AG04450 (cell line): ENCODE measurements around the gene CYTH3. TPM values are rescaled to one million over a fixed set of nuclear protein-coding genes. Genes with fewer than 3 reads are reported as not detected.

Experiments used
- CTCF ChIA-PET: fragments of 300-600, 350-600 bp; formaldehyde crosslinking; extraction: SDS; loops from one replicate; lab custom pipeline; 2022; ENCODE audit warnings: antibody characterized with exemption, inconsistent platforms; lab: Charles Lee
- POLR2A ChIA-PET: fragments of 350-600 bp; formaldehyde crosslinking; extraction: SDS; loops from one replicate; lab custom pipeline; 2021; ENCODE audit warnings: antibody characterized with exemption, inconsistent platforms; lab: Yijun Ruan, JAX
- DNase-seq: peaks from one replicate; pipeline ENCODE4 v3.0.0-alpha.2; 2011; ENCODE audit warnings: low read depth, low spot score
- H3K27ac ChIP-seq: one replicate; pipeline ENCODE4 v1.5.1; 2012; ENCODE audit warnings: low read depth, low read length, control low read depth
- H3K27me3 ChIP-seq: one replicate; pipeline ENCODE4 v1.6.0; 2012; ENCODE audit warnings: low read length; ENCODE audit not compliant: control insufficient read depth, insufficient read depth
- H3K4me3 ChIP-seq: 2 replicates; pipeline ENCODE4 v1.5.1; 2011; ENCODE audit warnings: mild to moderate bottlenecking, low read depth, low read length, control low read depth
- H3K9me3 ChIP-seq: 2 replicates; pipeline ENCODE4 v1.5.1; 2012; ENCODE audit warnings: low read length; ENCODE audit not compliant: control insufficient read depth, insufficient read depth
- polyA plus RNA-seq: library from polyadenylated mRNA; depleted of rRNA; stranded (reverse); fragments of >200 nt; gene quantifications from 2 replicates; pipeline ENCODE4 v1.2.3, GENCODE V29; 2011
- TF ChIP-seq, protein P1 (sequence below): IDR thresholded peaks from 2 replicates; pipeline ENCODE4 v1.5.1; 2011; ENCODE audit warnings: low read depth, low read length, control low read depth, inconsistent platforms

CYTH3 gene
- polyA plus RNA-seq, 1 experiment = 30.2 TPM

GRCh38 chr7:6180344-6180725 is 92.1 kb downstream of the CYTH3 start:
- POLR2A ChIA-PET = no interaction called here
- TF ChIP-seq, protein P1, sequence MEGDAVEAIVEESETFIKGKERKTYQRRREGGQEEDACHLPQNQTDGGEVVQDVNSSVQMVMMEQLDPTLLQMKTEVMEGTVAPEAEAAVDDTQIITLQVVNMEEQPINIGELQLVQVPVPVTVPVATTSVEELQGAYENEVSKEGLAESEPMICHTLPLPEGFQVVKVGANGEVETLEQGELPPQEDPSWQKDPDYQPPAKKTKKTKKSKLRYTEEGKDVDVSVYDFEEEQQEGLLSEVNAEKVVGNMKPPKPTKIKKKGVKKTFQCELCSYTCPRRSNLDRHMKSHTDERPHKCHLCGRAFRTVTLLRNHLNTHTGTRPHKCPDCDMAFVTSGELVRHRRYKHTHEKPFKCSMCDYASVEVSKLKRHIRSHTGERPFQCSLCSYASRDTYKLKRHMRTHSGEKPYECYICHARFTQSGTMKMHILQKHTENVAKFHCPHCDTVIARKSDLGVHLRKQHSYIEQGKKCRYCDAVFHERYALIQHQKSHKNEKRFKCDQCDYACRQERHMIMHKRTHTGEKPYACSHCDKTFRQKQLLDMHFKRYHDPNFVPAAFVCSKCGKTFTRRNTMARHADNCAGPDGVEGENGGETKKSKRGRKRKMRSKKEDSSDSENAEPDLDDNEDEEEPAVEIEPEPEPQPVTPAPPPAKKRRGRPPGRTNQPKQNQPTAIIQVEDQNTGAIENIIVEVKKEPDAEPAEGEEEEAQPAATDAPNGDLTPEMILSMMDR = no peak

GRCh38 chr7:6179620-6180343 is 92.6 kb downstream of the CYTH3 start:
- no peaks in the 10 kb centered on the region for H3K27me3 ChIP-seq
- ChIA-PET POLR2A (no interaction called here), CTCF (no interaction called here)
- TF ChIP-seq, protein P1 = no peak
- no peak overlapping the region for H3K4me3 ChIP-seq
- no peaks in the 10 kb centered on the region for H3K9me3 ChIP-seq
- H3K27ac ChIP-seq = no peak overlapping the region
- DNase-seq = no peak

More at GRCh38 chr7:6180344-6180725, 92.1 kb downstream of the CYTH3 start:
- no peaks in the 10 kb centered on the region for H3K9me3 ChIP-seq
- H3K4me3 ChIP-seq = no peak overlapping the region
- DNase-seq = no peak
- CTCF ChIA-PET = interaction anchor here (0.7 kb wide), 1 partner anchor 143 kb away, joined by 4 read pairs; no protein-coding TSS in a partner anchor
- H3K27me3 ChIP-seq = no peaks in the 10 kb centered on the region
- no peak overlapping the region for H3K27ac ChIP-seq

DNA sequence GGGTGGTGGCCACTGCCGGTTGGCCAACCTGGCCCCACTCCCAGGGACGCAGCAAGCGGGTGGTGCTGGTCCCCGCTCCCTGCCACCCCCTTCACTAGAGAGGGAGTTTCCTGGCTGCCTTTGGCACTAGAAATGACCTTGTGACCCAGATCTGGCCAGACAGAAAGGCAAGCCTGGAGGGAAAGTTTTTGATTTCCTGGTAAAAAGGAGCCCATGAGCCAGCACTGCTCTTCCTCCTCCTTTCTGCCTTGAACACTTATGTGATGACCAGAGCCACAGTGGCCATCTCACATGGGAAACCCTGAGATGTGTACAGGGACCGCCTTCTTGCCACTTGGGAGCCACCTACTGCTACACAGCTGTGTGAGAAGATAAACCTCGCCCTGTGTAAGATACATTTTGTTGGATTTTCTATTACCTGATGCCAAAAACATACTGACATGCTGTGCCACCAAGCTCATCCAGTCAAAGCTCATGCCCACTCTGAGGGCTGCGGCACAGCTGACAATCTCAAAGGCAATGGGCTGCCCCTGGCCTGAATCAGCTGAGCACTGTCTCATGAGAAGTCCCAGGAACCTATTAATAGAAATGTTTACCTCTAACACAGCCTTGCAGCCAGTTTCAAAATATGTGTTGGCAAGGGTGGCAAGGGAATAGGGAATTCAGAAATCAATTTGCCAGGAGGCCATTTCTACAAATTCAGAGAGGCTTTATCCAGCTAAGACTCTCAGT is 94.0 kb downstream of the CYTH3 start:
- Histone ChIP-seq H3K4me3 (no peak overlapping the region), H3K27ac (no peak overlapping the region), H3K9me3 (no peaks in the 10 kb centered on the region), H3K27me3 (no peaks in the 10 kb centered on the region)
- ChIA-PET CTCF (interaction anchor here (0.6 to 1.2 kb wide), 2 partner anchors 18 to 181 kb away, joined by 3 to 5 read pairs; no protein-coding TSS in a partner anchor), POLR2A (no interaction called here)
- DNase-seq = no peak
- TF ChIP-seq, protein P1 = no peak

DNA sequence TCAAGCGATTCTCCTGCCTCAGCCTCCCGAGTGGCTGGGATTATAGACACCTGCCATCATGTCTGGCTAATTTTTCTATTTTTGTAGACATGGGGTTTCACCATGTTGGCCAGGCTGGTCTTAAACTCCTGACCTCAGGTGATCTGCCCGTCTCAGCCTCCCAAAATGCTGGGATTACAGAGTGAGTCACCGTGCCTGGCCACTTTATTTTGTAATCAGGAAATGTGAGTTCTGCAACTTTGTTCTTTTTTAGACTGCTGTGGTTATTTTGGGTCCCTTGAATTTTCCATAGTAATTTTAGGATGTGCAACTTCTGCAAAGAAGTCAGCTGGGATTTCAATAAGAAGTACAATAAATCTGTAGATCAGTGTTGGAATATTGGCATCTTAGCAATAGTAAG is 96.8 kb downstream of the CYTH3 start:
- DNase-seq = no peak
- Histone ChIP-seq H3K27ac (no peak overlapping the region), H3K4me3 (no peak overlapping the region), H3K9me3 (no peaks in the 10 kb centered on the region; the same call in 1 of the 2 replicates), H3K27me3 (no peaks in the 10 kb centered on the region)
- TF ChIP-seq, protein P1 = no peak
- CTCF ChIA-PET = interaction anchor here (0.6 to 1.5 kb wide), 2 partner anchors 63 to 147 kb away, joined by 4 to 12 read pairs; no protein-coding TSS in a partner anchor
- POLR2A ChIA-PET = no interaction called here

GRCh38 chr7:6172910-6173295 is 99.5 kb downstream of the CYTH3 start:
- Histone ChIP-seq H3K9me3 (no peaks in the 10 kb centered on the region; the same call in 1 of the 2 replicates), H3K27me3 (no peaks in the 10 kb centered on the region), H3K27ac (no peak overlapping the region), H3K4me3 (no peak overlapping the region)
- ChIA-PET CTCF (interaction anchor here (1.6 to 1.7 kb wide), 2 partner anchors 13 to 150 kb away, joined by 3 to 4 read pairs; no protein-coding TSS in a partner anchor), POLR2A (no interaction called here)
- TF ChIP-seq, protein P1 = no peak
- no peak for DNase-seq
